HepG2 (cell line): ENCODE results near the gene CDK10. TPM values are rescaled to one million over a fixed set of nuclear protein-coding genes. Genes with fewer than 3 reads are reported as not detected.

Experiments
- ATF7 ChIP-seq, 2 experiments: fragments of 450-650 bp in 1 of 2; sonication (generic) in 1 of 2; formaldehyde crosslinking in 1 of 2; IDR thresholded peaks; 2 replicates each; pipeline versions ENCODE4 v1.4.0 to v1.6.1; 2016 to 2020; ENCODE audit warnings: antibody characterized with exemption in 1 of 2, mild to moderate bottlenecking in 1 of 2, missing genetic modification reagents in 1 of 2
- FOXM1 ChIP-seq: sonication (generic); formaldehyde crosslinking; IDR thresholded peaks from 2 replicates; pipeline ENCODE4 v1.5.0; 2020; ENCODE audit warnings: missing genetic modification reagents
- FOXO1 ChIP-seq: sonication (generic); formaldehyde crosslinking; IDR thresholded peaks from 2 replicates; pipeline ENCODE4 v1.4.0; 2020; ENCODE audit warnings: missing genetic modification reagents
- JDP2 ChIP-seq: sonication (generic); formaldehyde crosslinking; IDR thresholded peaks from 2 replicates; pipeline ENCODE4 v1.8.1; 2022; ENCODE audit warnings: missing genetic modification reagents, borderline replicate concordance
- KLF11 ChIP-seq: IDR thresholded peaks from 2 replicates; pipeline ENCODE4 v1.6.1; 2016; ENCODE audit warnings: missing compliant biosample characterization
- PITX1 ChIP-seq: sonication (generic); formaldehyde crosslinking; IDR thresholded peaks from 2 replicates; pipeline ENCODE4 v1.5.1; 2020; ENCODE audit warnings: mild to moderate bottlenecking, missing genetic modification reagents
- RCOR2 ChIP-seq: IDR thresholded peaks from 2 replicates; pipeline ENCODE4 v1.6.1; 2016; ENCODE audit warnings: missing biosample characterization, missing genetic modification reagents
- STAT5B ChIP-seq: sonication (generic); formaldehyde crosslinking; IDR thresholded peaks from 2 replicates; pipeline ENCODE4 v1.4.0; 2020; ENCODE audit warnings: missing genetic modification reagents
- ZBTB20 ChIP-seq: sonication (generic); formaldehyde crosslinking; IDR thresholded peaks from 2 replicates; pipeline ENCODE4 v1.8.1; 2023; ENCODE audit warnings: missing genetic modification reagents, low read depth, mild to moderate bottlenecking, borderline replicate concordance
- ZFP41 ChIP-seq: sonication (generic); formaldehyde crosslinking; IDR thresholded peaks from 2 replicates; pipeline ENCODE4 v1.4.0; 2020; ENCODE audit warnings: mild to moderate bottlenecking, missing genetic modification reagents, borderline replicate concordance
- ZNF232 ChIP-seq: sonication (generic); formaldehyde crosslinking; IDR thresholded peaks from 2 replicates; pipeline ENCODE4 v1.4.0; 2020; ENCODE audit warnings: missing genetic modification reagents, borderline replicate concordance
- ZNF24 ChIP-seq: fragments of 450-650 bp; IDR thresholded peaks from 2 replicates; pipeline ENCODE4 v1.6.1; 2017; ENCODE audit warnings: antibody characterized with exemption, mild to moderate bottlenecking
- ZNF3 ChIP-seq: IDR thresholded peaks from 2 replicates; pipeline ENCODE4 v1.7.0; 2017; ENCODE audit warnings: inconsistent platforms
- ZNF331 ChIP-seq: sonication (generic); formaldehyde crosslinking; IDR thresholded peaks from 2 replicates; pipeline ENCODE4 v1.4.0; 2020; ENCODE audit warnings: missing genetic modification reagents
- ZNF644 ChIP-seq: IDR thresholded peaks from 2 replicates; pipeline ENCODE4 v1.6.1; 2016; ENCODE audit warnings: low read depth
- ZNF7 ChIP-seq: IDR thresholded peaks from 2 replicates; pipeline ENCODE4 v1.6.1; 2016; ENCODE audit warnings: missing biosample characterization, missing genetic modification reagents
- ZNF747 ChIP-seq: sonication (generic); formaldehyde crosslinking; IDR thresholded peaks from 2 replicates; pipeline ENCODE4 v1.8.1; 2023; ENCODE audit warnings: missing genetic modification reagents, mild to moderate bottlenecking, borderline replicate concordance
- ZNF766 ChIP-seq: sonication (generic); formaldehyde crosslinking; IDR thresholded peaks from 2 replicates; pipeline ENCODE4 v1.5.0; 2020; ENCODE audit warnings: missing genetic modification reagents, borderline replicate concordance
- ZNF775 ChIP-seq: sonication (generic); formaldehyde crosslinking; IDR thresholded peaks from 2 replicates; pipeline ENCODE4 v1.4.0; 2020; ENCODE audit warnings: missing genetic modification reagents, mild to moderate bottlenecking, moderate library complexity, borderline replicate concordance
- polyA plus RNA-seq, 8 experiments: library from polyadenylated mRNA; depleted of rRNA in 3 of 8; stranded (reverse) in 7 of 8; unstranded in 1 of 8; fragments of >200 nt; fragmentation: Illumina TruSeq in 4 of 8; extraction: Trizol in 4 of 8; gene quantifications; 2 replicates each; pipeline versions ENCODE4 v1.2.1 to v1.2.3, GENCODE V29; 2011 to 2016; ENCODE audit warnings: low read depth in 4 of 8, missing spikeins in 1 of 8, mixed read lengths in 1 of 8; ENCODE audit not compliant: insufficient read depth in 1 of 8
- total RNA-seq, 5 experiments: library from RNA; depleted of rRNA; stranded (reverse); fragments of >200 nt; fragmentation: Illumina TruSeq; extraction: Trizol; gene quantifications; 2 replicates each; pipeline ENCODE4 v1.2.3, GENCODE V29; 2016; ENCODE audit warnings: low read depth in 1 of 5
- TF ChIP-seq, protein P1 (sequence below): sonication (generic); formaldehyde crosslinking; IDR thresholded peaks from 2 replicates; pipeline ENCODE4 v1.5.1; 2020; ENCODE audit warnings: missing genetic modification reagents, mild to moderate bottlenecking, borderline replicate concordance
- TF ChIP-seq, protein P2 (sequence below): sonication (generic); formaldehyde crosslinking; IDR thresholded peaks from 2 replicates; pipeline ENCODE4 v1.5.0; 2020; ENCODE audit warnings: mild to moderate bottlenecking, low read depth, missing genetic modification reagents, borderline replicate concordance
- TF ChIP-seq, protein P3 (sequence below): sonication (generic); formaldehyde crosslinking; IDR thresholded peaks from 2 replicates; pipeline ENCODE4 v1.4.0; 2020; ENCODE audit warnings: missing genetic modification reagents
- TF ChIP-seq, protein P4 (sequence below): sonication (generic); formaldehyde crosslinking; conservative IDR thresholded peaks from 2 replicates; pipeline ENCODE4 v1.8.1; 2023; ENCODE audit warnings: missing genetic modification reagents
- TF ChIP-seq, protein P5 (sequence below): sonication (generic); formaldehyde crosslinking; IDR thresholded peaks from 2 replicates; pipeline ENCODE4 v1.4.0; 2020; ENCODE audit warnings: missing genetic modification reagents, low read depth, mild to moderate bottlenecking, borderline replicate concordance

CDK10 gene
- total and polyA plus RNA-seq, 2 of the 13 experiments (the other 11 are each of a cell fraction or from before 2014, with no cell fraction given): 2.5 to 3.9 TPM

DNA sequence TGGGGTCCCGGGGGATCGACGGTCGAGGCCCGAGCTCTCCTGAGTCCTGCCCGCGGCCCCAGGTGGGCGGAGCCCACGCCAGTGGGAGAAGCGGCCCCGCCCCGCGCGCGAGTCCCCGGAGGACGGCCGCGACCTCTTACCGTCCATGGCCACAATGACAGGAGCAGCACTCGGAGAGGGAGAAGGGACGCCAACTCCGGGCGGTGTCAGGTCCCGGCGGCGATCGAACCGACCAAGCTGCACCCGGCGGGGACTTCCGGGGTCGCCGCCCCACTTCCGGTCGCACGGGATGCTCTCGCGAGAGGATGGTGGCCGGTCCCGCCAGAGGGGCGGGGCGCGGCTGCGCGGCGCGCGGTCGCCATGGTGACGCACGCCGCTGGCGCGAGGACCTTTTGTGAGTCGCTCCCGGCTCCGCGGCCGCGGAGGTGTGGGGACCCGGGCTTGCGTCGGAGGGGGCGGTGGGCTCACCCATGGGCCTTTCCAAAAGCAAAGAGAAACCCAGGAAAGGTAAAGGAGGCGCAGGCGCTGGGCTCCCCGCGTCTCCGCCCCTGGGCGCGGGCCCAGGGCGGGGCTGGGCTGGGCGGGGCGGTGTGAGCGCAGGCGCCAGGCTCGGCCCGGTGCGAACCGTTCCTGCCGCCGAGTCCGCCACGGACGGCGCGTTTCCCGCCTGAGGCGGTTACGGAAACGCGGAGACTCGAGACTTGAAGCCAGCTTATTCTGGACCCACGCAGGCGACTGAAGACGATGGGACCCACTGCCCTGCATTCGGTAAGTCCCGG lies 28.9 kb upstream of the CDK10 start, which contains the start of the genes CHMP1A and SPATA33 (continued):
- TF ChIP-seq ZNF24 (no peak), JDP2 (CRISPR knock-in tag) (no peak; the same call in 1 of the 2 replicates), PITX1 (CRISPR knock-in tag) (peak; percentile 58; the same call in 1 of the 2 replicates), ZNF644 (no peak), FOXO1 (no peak; the same call in 1 of the 2 replicates), KLF11 (CRISPR knock-in tag) (peak; percentile 3; the same call in 1 of the 2 replicates), ZNF232 (peak; percentile 77), FOXM1 (no peak), ZNF3 (no peak), ZNF766 (CRISPR knock-in tag) (peak; percentile 28), STAT5B (CRISPR knock-in tag) (no peak), RCOR2 (CRISPR knock-in tag) (no peak), ZNF7 (no peak), ZNF775 (no peak), ZFP41 (peak; percentile 64; the same call in 1 of the 2 replicates), ZNF747 (CRISPR knock-in tag) (no peak), ZBTB20 (CRISPR knock-in tag) (no peak), ZNF331 (peak; percentile 72; the same call in 1 of the 2 replicates), ATF7 (IDR thresholded peaks at IDR 0.05) (no peak), ATF7 (CRISPR knock-in tag; IDR thresholded peaks at IDR 0.05) (no peak)
- TF ChIP-seq, protein P1, sequence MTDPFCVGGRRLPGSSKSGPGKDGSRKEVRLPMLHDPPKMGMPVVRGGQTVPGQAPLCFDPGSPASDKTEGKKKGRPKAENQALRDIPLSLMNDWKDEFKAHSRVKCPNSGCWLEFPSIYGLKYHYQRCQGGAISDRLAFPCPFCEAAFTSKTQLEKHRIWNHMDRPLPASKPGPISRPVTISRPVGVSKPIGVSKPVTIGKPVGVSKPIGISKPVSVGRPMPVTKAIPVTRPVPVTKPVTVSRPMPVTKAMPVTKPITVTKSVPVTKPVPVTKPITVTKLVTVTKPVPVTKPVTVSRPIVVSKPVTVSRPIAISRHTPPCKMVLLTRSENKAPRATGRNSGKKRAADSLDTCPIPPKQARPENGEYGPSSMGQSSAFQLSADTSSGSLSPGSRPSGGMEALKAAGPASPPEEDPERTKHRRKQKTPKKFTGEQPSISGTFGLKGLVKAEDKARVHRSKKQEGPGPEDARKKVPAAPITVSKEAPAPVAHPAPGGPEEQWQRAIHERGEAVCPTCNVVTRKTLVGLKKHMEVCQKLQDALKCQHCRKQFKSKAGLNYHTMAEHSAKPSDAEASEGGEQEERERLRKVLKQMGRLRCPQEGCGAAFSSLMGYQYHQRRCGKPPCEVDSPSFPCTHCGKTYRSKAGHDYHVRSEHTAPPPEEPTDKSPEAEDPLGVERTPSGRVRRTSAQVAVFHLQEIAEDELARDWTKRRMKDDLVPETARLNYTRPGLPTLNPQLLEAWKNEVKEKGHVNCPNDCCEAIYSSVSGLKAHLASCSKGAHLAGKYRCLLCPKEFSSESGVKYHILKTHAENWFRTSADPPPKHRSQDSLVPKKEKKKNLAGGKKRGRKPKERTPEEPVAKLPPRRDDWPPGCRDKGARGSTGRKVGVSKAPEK: 0 out of 2 replicates have a peak, but pooled peaks have one; percentile 33
- TF ChIP-seq, protein P2, sequence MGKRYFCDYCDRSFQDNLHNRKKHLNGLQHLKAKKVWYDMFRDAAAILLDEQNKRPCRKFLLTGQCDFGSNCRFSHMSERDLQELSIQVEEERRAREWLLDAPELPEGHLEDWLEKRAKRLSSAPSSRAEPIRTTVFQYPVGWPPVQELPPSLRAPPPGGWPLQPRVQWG (CRISPR knock-in tag): no peak
- TF ChIP-seq, protein P3, sequence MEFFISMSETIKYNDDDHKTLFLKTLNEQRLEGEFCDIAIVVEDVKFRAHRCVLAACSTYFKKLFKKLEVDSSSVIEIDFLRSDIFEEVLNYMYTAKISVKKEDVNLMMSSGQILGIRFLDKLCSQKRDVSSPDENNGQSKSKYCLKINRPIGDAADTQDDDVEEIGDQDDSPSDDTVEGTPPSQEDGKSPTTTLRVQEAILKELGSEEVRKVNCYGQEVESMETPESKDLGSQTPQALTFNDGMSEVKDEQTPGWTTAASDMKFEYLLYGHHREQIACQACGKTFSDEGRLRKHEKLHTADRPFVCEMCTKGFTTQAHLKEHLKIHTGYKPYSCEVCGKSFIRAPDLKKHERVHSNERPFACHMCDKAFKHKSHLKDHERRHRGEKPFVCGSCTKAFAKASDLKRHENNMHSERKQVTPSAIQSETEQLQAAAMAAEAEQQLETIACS (CRISPR knock-in tag): peak; percentile 65; the same call in 1 of the 2 replicates
- TF ChIP-seq, protein P4, sequence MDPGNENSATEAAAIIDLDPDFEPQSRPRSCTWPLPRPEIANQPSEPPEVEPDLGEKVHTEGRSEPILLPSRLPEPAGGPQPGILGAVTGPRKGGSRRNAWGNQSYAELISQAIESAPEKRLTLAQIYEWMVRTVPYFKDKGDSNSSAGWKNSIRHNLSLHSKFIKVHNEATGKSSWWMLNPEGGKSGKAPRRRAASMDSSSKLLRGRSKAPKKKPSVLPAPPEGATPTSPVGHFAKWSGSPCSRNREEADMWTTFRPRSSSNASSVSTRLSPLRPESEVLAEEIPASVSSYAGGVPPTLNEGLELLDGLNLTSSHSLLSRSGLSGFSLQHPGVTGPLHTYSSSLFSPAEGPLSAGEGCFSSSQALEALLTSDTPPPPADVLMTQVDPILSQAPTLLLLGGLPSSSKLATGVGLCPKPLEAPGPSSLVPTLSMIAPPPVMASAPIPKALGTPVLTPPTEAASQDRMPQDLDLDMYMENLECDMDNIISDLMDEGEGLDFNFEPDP (CRISPR knock-in tag): no peak
- TF ChIP-seq, protein P5, sequence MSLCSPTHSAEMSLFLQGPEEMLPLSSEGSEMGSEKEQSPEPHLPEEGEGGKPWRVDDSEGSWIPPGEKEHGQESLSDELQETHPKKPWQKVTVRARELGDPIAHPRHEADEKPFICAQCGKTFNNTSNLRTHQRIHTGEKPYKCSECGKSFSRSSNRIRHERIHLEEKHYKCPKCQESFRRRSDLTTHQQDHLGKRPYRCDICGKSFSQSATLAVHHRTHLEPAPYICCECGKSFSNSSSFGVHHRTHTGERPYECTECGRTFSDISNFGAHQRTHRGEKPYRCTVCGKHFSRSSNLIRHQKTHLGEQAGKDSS (CRISPR knock-in tag): peak; percentile 50; the same call in 1 of the 2 replicates
